Stimulated activated CD8-positive, alpha-beta memory T cell treated with anti-CD3 and anti-CD28 coated beads, Interleukin-12 subunit alpha, Interleukin-12 subunit beta, amount 100 ng/mL, for 24 hours (primary cell): Measurements from ENCODE around the gene LGMN.

Experiments used
- DNase-seq: peaks from one replicate; pipeline ENCODE4 v3.0.0-alpha.2; 2020; ENCODE audit errors: extremely low read depth

LGMN gene

DNA sequence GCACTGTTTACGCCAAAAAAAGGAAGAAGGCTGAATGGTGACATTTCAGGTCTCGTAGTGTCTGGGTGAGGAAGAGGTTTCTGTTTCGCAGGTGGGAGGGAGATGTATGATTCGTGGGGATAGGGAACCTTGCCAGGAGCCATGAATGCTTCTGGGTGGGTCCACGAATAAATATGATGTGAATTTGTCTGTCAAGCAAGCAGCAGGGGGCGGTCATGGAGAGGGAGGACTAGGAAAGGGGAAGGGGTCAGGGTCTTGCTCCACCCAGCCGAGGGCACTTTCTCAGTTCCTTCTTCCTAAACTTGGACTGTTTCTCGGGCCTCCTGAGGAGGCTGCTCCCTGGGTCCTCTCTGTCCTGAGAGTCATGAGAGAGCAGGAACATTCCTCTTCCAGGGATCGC is 72.5 kb downstream of the LGMN start:
- no peak for DNase-seq

DNA sequence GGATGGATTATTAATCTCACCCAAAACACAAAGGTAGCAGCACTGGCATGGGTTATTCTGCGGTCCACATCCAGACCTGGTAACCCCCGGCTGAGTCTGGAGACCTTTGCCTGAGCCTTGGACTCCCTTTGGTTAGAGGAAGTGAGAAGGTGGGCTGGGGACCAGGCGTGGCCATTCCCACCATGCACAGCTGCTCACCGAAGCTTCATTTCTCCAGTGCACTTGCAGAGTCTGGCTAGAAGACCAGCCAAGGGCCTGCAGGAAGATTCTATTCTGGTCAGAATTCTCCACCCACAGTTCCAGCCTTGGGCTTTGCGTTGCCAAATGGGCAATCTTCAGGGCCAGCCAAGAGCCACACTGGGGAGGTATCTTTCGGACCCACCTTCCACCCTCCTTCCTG is 73.0 kb downstream of the LGMN start:
- DNase-seq, result no peak

DNA sequence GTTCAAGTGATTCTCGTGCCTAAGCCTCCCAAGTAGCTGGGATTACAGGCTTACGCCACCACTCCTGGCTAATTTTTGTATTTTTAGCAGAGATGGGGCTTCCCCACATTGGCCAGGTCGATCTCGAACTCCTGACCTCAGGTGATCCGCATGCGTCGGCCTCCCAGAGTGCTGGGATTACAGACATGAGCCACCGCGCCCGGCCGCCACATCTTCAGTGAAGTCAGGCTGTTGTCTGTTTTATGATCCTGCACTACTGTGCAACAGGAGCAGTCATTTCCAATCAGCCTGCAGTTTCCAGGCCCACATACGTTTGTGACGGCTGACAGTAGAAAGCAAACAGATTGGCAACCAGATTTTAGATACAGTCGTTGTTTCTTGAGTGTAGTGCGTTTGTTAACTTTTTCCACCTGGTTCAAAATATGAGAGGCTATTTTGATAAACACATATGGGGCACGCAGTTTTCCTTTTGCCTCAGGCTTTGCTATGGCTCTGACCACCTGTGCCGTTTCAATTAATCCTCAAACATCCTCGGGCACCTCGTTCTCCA is 74.8 kb downstream of the LGMN start:
- DNase-seq, result no peak

DNA sequence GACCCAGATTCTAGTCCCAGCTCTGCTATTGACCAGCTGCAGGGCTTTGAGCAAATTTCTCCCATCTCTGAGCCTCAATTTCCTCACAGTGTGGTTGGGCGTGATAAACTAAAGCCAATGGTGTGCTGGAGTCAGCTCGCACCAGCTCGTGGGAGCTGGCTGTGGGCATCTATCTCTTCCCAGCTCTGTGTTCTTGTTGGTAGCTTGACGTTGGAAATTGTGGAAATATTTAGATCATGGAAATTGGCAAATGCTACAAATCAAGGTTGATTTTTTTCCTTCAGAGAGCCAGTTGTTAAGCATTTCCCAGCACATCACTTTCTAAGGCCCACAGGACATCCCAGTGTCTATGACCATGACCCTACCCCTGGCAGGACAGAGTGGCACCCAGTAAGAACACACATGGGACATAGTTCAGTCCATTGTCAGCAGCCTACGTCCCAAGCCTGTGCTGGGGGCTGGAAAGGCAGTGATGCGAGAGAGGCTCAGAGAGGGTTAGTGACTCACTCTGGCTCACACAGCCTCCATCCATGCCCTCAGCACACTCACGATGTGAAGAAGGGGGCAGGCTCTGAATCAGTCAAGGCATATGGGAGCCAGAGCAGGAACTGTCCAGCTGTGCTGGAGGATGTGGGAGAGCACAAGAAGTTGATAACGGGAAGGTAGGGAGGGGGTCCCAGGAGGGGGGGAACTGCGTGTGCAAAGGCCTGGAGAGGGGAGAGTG is 77.6 kb downstream of the LGMN start:
- no peak for DNase-seq

DNA sequence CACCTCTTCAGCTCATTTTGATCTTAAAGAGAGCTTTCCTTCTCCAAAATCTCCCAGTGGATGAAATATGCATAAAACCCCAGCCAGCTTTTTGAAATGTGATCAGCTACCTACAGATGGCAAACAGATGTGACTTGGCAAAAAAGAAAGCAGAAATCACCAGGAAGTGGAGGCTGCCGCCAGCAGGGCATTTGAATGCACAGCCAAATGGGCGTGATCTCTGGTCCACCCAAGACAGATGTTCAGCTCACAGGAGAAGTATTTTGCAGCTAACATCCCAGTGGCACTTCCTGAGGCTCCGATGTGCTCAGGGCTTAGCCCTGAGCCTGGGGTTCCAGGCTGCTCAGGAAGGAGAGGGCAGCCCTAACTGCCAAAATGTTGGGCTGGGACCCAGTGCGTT is 78.3 kb downstream of the LGMN start:
- DNase-seq, result no peak

DNA sequence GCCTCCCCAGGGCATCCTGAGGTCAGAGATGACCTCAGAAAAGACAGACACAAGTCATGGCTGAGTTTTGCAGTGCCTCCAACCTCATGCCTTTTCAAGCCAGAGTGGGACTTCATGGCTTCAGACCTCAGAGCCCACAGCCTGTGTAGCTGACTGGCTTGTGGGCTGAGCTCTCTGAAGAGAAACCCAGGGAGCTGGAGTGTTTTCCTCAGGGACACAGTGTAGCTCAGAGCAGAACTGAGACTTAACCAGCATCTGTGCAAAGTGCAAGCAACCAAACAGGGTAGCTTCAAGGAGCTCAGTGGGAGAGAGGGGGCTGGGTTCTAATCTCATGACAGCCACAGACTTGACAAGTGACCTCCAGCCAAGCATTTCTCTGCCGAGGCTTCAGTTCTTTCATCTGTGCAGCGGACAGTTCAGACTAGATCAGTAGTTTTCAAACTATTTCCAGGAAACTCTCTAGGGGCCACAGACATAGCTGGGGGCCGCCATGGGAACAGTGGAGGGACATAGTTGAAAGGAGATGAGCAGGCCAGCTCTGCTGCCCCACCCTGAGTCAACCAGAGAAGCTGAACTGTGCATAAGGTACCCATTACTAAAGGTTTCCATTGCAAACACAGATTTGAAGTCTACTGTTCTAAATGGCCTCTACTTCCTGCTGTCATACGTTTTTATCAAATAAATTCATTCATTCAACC is 80.0 kb downstream of the LGMN start:
- DNase-seq, result no peak

DNA sequence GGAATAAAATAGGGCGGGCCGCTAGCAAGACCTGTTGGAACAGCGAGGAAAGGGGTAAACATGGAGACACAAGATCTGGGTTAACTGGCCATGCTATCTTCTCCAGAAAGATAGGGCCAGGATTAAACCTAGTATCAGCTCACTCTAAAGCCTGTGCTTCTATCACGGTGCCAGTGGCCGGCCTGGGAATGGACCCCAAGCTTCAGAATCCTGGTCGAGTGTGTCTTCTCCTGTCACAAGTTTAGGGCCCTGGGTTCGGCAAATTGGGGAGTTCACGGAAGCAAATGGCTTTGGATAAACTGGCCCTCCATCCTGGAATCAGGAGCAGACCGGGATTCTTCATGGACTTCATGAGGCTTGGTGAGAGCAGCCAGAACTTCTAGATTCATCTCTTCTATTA is 82.2 kb downstream of the LGMN start:
- DNase-seq, result no peak

DNA sequence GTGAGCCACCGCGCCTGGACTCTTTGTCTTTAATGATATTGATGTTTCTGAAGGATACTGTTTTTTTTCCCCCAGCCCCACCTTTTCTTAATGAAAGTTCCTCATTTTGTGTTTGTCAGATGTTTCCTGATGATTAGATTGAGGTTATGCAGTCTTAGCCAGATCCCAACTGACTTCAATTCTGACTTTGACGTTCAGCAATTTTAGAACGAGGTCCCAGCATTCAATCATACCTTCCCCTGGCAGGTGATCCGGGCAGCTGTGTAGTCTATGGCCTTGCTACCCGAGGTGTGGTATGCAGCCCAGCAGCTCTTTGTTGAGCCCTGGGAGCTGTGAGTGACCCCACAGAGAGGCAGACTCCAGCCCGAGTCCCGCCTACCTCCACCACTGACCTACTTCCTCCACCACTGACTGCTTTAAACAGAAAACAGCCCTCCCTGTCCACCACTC is 82.7 kb downstream of the LGMN start:
- DNase-seq, result no peak

DNA sequence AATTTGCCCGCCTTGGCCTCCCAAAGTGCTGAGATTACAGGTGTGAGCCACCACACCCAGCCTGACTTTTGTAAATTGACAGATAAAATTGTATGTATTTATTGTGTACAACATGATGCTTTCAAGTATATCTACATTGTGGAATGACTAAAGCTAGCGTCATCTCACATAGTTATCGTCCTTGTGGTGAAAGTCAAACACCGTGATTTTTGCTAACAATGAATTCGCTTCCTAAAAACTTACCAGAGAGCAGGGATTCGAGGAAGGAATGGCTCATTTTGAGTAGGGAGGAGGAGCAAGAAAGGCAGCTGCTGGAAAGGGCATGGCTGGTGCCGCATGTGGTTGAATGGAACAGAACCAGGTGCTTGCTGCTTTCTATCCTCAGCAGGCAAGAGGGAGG is 85.4 kb downstream of the LGMN start:
- DNase-seq, result no peak

DNA sequence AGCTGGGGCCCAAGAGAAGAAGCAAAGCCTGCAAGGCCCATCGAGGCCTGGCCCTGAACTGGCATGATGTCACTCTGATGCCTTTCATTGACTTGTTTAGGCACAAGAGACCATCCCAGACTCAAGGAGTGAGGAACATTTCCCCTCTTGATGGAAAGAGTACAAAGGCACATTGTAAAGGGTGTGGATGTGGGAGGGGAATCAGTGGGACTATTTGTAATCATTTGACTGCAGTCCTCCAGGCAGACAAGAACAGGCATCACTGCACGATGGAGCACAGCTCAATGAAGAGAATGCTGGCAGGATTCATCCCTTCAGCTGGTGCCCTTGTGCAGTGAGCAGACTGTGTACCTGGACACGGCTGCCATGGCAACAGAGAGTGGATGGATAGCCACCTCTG is 87.9 kb downstream of the LGMN start:
- DNase-seq, result no peak

DNA sequence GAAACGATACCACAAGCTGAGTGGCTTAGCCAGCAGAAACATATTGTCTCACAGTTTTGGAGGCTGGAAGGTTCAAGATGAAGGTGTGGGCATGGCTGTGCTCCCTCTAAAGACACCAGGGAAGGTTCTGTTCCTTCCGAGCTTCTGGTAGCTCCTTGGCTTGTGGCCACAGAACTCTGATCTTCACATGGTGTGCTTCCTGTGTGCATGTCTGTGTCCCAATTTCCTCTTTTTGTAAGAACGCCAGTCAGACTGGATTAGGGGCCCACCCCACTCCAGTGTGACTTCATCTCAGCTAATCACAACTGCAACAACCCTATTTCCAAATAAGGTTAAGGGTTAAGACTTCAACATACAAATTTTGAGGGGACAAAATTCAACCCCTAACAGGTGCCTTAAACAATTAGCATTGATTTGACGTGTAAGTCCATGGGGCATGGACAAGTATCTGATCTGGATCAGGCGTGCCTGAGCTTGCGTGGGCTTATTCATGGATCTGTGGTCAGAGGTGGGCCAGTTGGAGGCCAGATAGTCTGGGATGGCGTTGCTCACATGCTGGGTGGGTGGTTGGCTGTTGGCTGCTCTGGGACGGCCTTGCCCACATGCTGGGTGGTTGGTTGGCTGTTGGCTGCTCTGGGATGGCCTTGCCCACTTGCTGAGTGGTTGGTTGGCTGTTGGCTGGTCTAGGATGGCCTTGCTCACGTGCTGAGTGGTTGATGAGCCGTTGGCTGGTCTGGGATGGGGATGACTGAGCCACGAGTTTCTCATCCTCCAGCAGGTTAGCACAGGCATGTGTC is 88.5 kb downstream of the LGMN start:
- DNase-seq, result no peak

DNA sequence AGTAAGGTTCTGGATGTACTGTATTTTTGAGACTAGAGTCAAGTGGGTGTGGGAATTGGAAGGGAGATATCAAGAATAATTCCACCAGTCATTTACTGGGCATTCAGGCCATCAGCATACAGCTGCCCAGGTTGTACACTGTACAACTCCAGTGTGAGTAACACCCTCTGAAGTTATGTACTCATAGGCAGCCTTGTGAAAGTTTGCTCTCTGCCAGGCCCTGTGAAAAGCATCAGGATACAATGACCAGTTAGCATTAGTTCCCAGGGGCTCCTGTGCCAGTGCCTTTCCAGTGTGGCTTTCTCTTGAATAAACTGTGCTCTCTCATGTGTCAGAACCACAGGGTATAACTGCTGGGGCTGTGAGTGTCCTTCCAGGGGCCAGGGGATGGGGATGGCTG is 89.7 kb downstream of the LGMN start:
- no peak for DNase-seq

DNA sequence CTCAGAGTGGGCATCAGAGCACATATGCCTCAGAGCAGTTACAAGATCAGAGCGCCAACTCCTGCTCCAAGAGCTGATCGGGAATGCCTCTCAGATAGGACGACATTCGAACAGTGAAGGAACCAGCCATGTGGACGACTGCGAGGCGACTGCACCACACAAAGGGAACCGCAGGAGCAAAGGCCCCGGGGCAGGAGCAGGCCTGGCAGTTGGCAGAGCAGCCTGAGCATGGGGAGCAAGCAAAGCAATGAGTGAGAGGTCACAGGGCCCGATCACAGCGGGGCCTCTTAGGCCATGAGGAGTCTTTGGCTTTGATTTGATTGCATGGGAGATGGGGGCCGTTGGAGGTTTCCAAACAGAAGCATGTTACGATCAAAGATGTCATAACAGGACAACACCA is 90.3 kb downstream of the LGMN start:
- no peak for DNase-seq

DNA sequence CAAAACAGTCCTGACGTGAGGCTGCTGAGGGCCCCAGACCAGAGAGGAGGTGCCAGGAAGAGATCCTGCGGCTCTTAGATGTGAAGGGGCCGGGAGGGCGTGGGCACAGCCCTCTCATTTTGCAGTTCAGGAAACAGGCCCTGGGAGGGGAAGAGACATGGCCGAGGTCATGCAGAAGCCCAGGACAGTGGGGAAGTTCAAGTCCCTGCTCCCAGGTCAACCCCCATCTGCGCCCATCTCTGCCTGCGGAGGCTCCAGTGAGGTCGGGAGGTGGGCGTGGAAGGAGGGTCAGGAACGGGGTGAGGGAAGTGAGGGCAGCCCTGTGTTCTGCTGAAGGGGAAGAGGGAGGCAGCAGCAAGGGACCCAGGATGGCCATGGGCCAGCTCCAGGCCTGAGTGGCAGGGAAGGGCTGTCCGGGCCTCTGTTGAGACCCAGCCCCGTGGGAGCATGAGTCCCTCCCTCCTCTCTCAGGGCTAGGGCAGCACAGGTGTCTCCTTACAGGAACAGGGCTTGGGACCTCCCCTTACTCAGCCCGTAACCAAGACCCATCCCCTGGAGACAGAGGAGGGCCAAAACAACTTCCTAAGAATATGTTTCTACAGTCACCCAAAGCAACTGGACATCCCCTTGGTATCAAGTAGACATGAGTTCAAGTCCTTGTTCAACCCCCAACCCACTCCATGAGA is 90.8 kb downstream of the LGMN start:
- DNase-seq, result no peak

DNA sequence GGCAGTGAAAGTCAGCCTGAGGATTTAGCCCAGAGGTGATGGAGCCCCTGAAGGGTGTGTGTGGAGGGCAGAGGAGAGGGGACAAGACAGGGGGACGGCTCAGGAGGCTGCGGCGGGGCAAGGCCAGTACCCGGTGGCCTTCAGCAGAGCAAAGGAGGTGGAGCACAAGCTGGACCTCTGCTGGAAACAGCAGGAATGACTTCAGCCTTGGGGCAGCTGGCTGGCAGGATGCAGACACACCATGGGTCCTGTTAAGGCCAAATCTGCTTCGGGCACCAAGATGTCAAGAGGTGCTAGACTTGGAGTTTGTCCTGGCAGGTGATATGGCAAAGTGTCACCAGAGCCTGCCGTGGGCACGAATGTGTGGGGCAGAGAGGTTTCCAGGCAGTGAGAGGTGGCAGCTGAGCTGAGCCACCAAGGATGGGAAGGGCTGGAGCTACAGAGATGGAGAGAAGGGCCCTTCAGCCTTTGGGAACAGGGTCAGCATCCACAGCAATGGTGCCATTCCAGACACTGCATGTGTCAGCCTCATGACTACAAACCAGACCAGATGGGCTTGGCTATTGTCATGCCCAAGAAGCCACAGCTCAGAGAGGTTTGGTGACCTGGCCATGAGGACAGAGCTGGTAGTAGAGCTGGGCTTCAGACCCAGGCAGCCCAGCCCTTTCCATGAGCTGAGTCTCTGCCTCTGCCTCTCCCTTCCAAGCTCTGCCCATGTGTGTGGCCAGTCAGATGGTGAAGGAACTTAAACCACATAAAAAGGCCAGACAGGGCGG is 91.9 kb downstream of the LGMN start:
- no peak for DNase-seq

DNA sequence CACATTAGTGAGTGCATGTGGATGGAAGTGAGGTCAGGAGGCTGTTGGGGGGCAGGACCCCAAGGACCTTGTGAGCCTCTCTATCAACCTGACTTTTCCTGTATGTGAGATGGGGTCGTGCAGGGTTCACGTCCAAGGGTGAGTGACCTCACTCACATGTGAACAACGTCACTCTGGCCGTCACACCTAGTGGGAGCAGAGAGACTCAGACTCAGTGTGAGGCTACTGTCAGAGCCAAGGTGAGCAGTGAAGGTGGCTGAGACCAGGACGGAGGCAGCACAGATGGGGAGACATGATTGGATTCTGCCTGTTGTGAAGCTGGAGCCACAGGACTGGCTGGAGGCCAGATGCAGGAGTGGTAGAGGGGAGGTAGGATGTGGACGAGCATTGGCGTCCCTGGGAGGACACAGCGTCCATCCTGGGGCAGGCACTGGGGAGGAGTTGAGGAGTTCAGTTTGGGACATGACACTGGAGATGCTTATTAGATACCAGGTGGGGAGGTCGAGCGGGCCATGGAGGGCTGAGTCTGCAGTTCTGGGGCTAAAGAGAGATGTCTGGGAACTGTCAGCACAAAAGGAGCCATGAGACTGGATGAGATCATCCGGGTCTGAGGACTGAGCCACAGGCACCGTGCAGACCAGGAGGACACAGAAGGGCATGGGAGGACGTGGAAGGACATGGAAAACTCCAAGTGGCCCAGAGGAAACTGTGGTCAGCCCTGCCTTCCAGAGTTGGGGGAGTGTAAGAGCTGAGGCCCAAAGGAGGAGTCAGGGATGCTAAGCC is 92.8 kb downstream of the LGMN start:
- DNase-seq, result no peak

DNA sequence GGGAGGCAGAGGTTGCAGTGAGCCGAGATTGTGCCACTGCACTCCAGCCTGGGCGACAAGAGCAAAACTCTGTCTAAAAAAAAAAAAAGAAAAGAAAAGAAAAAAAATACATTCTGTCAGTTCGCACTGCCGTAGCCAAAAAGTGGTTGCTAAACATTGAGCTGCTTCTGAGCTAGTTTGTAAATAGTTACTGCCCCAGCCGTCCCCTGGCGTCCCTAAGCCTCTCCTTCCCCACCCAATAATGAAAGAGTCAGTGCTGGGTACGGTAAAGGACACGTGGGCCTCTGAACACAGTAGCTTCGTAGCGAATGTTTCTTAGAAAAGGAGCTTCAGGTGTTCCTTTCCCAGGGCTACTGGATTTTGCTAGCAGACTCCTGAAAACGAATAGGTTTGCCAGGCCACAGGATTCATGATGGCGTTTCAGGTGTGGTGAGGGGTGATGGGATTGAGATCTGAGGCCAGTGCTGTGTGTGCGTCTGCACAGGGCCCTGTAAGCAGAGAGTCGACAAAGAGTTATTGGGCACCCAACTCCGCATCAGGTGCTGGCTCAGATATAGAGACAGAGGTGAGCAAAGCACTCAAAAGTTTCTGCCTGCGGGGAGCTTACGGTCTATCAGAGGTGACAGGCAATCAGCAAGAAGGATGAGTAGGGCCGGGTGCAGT is 94.1 kb downstream of the LGMN start:
- no peak for DNase-seq
